Stimulated activated CD4-positive, alpha-beta T cell treated with anti-CD3 and anti-CD28 coated beads, Interleukin-2, amount 100 ng/mL, for 24 hours (primary cell): ENCODE results near the gene DUSP12.
"Not testable (repeated sequence)": the region's sequence is repeated elsewhere in the genome, so short reads cannot be mapped to it uniquely, and the experiment has no call there.

ENCODE experiments used
- DNase-seq, 2 donors: peaks; one replicate each; pipeline ENCODE4 v3.0.0-alpha.2; 2020

The DUSP12 gene

GRCh38 chr1:161749509-161750407 is at the start of gene DUSP12:
TSS of gene DUSP12 (plus strand) at chr1:161749786. CDS start at chr1:161749802, 16 bp downstream.
- DNase-seq, result peak; percentile 88

- DNase-seq, result no peak
Observed at GRCh38 chr1:161702250-161702649, 47.3 kb upstream of the DUSP12 start.

GRCh38 chr1:161705537-161705936 is 44.0 kb upstream of the DUSP12 start:
- no peak for DNase-seq

GRCh38 chr1:161706113-161706481 is 43.5 kb upstream of the DUSP12 start:
- DNase-seq, result no peak

- DNase-seq, result no peak
Observed at GRCh38 chr1:161706482-161707347, 42.9 kb upstream of the DUSP12 start, which contains the start of gene FCRLA. TSS of gene FCRLA (plus strand) at chr1:161707229. CDS start at chr1:161707265, 36 bp downstream.

GRCh38 chr1:161707503-161707902 is 42.1 kb upstream of the DUSP12 start:
- no peak for DNase-seq

- DNase-seq, result no peak
Observed at GRCh38 chr1:161709373-161709772, 40.2 kb upstream of the DUSP12 start.

GRCh38 chr1:161710560-161710959 is 39.0 kb upstream of the DUSP12 start:
- DNase-seq, result no peak

- DNase-seq, result no peak
Observed at GRCh38 chr1:161718559-161719324, 30.8 kb upstream of the DUSP12 start.

- no peak for DNase-seq
Observed at GRCh38 chr1:161719325-161719611, 30.3 kb upstream of the DUSP12 start.

- DNase-seq, result no peak
Observed at GRCh38 chr1:161720422-161720821, 29.2 kb upstream of the DUSP12 start.

GRCh38 chr1:161720956-161721737 is 28.4 kb upstream of the DUSP12 start, which contains the start of gene FCRLB:
TSS of gene FCRLB (plus strand) at chr1:161721544. CDS start at chr1:161722673, 1,129 bp downstream.
- DNase-seq, result no peak

- DNase-seq, result no peak
Observed at GRCh38 chr1:161721738-161722343, 27.7 kb upstream of the DUSP12 start.

GRCh38 chr1:161722406-161722805 is 27.2 kb upstream of the DUSP12 start:
- no peak for DNase-seq

GRCh38 chr1:161723459-161724141 is 26.0 kb upstream of the DUSP12 start:
- DNase-seq, result no peak

GRCh38 chr1:161725258-161725907 is 24.2 kb upstream of the DUSP12 start:
- DNase-seq, result not testable (repeated sequence)

- DNase-seq, result peak; percentile 36 to 37
Observed at GRCh38 chr1:161725908-161726472, 23.6 kb upstream of the DUSP12 start.

- DNase-seq, result peak; percentile 69 to 70
Observed at GRCh38 chr1:161726473-161727255, 22.9 kb upstream of the DUSP12 start.

GRCh38 chr1:161727256-161727924 is 22.2 kb upstream of the DUSP12 start:
- peak in 1 of 2 donors; percentile 34 for DNase-seq
